Right lobe of liver (tissue), 6 donors: ENCODE measurements around the gene TMEM51. TPM values are rescaled to one million over a fixed set of nuclear protein-coding genes. Genes with fewer than 3 reads are reported as not detected.

Experiments
- ATAC-seq, 4 donors: fragments of 200-7000 bp; cut with Tn5 transposase; one replicate each; pipeline ENCODE4 v1.9.1; 2020; ENCODE audit warnings: mild to moderate bottlenecking in 4 of 4, moderate library complexity in 4 of 4
- DNase-seq, 3 donors: peaks; one replicate each; pipeline ENCODE4 v3.0.0-alpha.2; 2020
- H3K27ac ChIP-seq, 3 donors: fragments of 200-600 bp; one replicate each; pipeline ENCODE4 v1.8.0; 2022
- H3K27me3 ChIP-seq, 2 donors: fragments of 200-600 bp; one replicate each; pipeline ENCODE4 v1.8.0; 2022
- H3K36me3 ChIP-seq, 4 donors: fragments of 200-600 bp; sonication (generic) in 1 of 4; one replicate each; pipeline versions ENCODE4 v1.5.1 to v1.8.0; 2017 to 2022; ENCODE audit warnings: control low read depth in 1 of 4
- H3K4me1 ChIP-seq, 4 donors: fragments of 200-600 bp; sonication (generic) in 1 of 4; one replicate each; pipeline versions ENCODE4 v1.5.1 to v1.8.0; 2017 to 2022; ENCODE audit warnings: control low read depth in 1 of 4
- H3K4me3 ChIP-seq, 3 donors: fragments of 200-600 bp; one replicate each; pipeline ENCODE4 v1.8.0; 2022
- H3K9me3 ChIP-seq, 4 donors: fragments of 200-600 bp; sonication (generic) in 1 of 4; one replicate each; pipeline versions ENCODE4 v1.5.1 to v1.8.0; 2017 to 2022; ENCODE audit warnings: control low read depth in 1 of 4
- CTCF ChIP-seq, 4 donors: fragments of 200-600 bp in 3 of 4; fragments of 450-650 bp in 1 of 4; IDR thresholded peaks; one replicate each; pipeline versions ENCODE4 v1.5.1 to v1.8.0; 2016 to 2022; ENCODE audit warnings: antibody characterized with exemption in 4 of 4, mild to moderate bottlenecking in 2 of 4
- POLR2A ChIP-seq: fragments of 450-650 bp; IDR thresholded peaks from one replicate; pipeline ENCODE4 v1.6.1; 2017; ENCODE audit warnings: antibody characterized with exemption, mild to moderate bottlenecking
- WGBS: methylation state at CpG from one replicate; pipeline ENCODE4 v1.1.6; 2018; ENCODE audit warnings: low coverage, low lambda C conversion rate; ENCODE audit not compliant: insufficient coverage; ENCODE audit errors: missing lambda C conversion rate; 5-methylcytosine and 5-hydroxymethylcytosine counted together
- intact Hi-C, 2 donors: fragments of 100-400 bp; cut with DNase I; formaldehyde crosslinking; loops; one replicate each; pipeline versions ENCODE4 v1.11.2 to v1.14.1; 2022
- total RNA-seq, 6 experiments: library from RNA; depleted of rRNA in 2 of 6; stranded (reverse); fragments of >200 nt in 2 of 6; fragmentation: NEBNext Ultra II Directional in 3 of 6; extraction: Animal tissue kit (Norgen Biotek cat#: 25700) in 3 of 6; gene quantifications; one replicate each; pipeline versions ENCODE4 v1.1.0 to v1.2.4, GENCODE V29; 2016 to 2023
- donor health status: DM: no; HTN: yes; CAD: no.
- donor health status: DM: no; HTN: no; CAD: no.
- donor health status: DM: no; HTN: no; CAD: no.
- donor health status: DM: no; HTN: yes; CAD: no.
- donor health status: DM: no; HTN: yes; CAD: no.

TMEM51 gene
- total RNA-seq, 6 experiments from 2014 or later, result 1.3 to 5.4 (median 1.9) TPM

GRCh38 chr1:15123270-15123669, 30.3 kb upstream of the TMEM51 start:
- H3K4me1 ChIP-seq, result no peaks in the 10 kb centered on the region
- H3K4me3 ChIP-seq, result no peak overlapping the region
- DNase-seq (no peak), ATAC-seq (no peak)
- TF ChIP-seq CTCF (IDR thresholded peaks at IDR 0.05), result no peak
- no peak for TF ChIP-seq POLR2A
- intact Hi-C loops, result loop anchor here in 1 of 2 donors (10.0 kb wide), 2 partner anchors 152 to 182 kb away; no protein-coding TSS in a partner anchor
- H3K36me3 ChIP-seq, result no peaks in the 10 kb centered on the region
- no peaks in the 10 kb centered on the region for H3K27me3 ChIP-seq
- no peak overlapping the region for H3K27ac ChIP-seq
- no peaks in the 10 kb centered on the region for H3K9me3 ChIP-seq
- WGBS, result 73% methylated on average over 2 of the region's 5 CpGs

- TF ChIP-seq POLR2A (no peak), CTCF (IDR thresholded peaks at IDR 0.05) (no peak)
- no peaks in the 10 kb centered on the region for H3K27me3 ChIP-seq
- no peak for ATAC-seq
- 40% methylated on average over 1 of the region's 9 CpGs for WGBS
- no peaks in the 10 kb centered on the region for H3K4me1 ChIP-seq
- no peak overlapping the region for H3K27ac ChIP-seq
- intact Hi-C loops, result loop anchor here in 1 of 2 donors (10.0 kb wide), 2 partner anchors 151 to 181 kb away; no protein-coding TSS in a partner anchor
- no peak for DNase-seq
- no peaks in the 10 kb centered on the region for H3K9me3 ChIP-seq
- H3K36me3 ChIP-seq, result no peaks in the 10 kb centered on the region
- H3K4me3 ChIP-seq, result no peak overlapping the region
These were observed 29.6 kb upstream of the TMEM51 start for GRCh38 chr1:15123925-15124324.

- H3K9me3 ChIP-seq, result no peaks in the 10 kb centered on the region
- H3K4me3 ChIP-seq, result no peak overlapping the region
- H3K4me1 ChIP-seq, result no peaks in the 10 kb centered on the region
- H3K27ac ChIP-seq, result no peak overlapping the region
- ATAC-seq (no peak), DNase-seq (no peak)
- WGBS, result 70% methylated on average over 2 of the region's 25 CpGs
- no peaks in the 10 kb centered on the region for H3K36me3 ChIP-seq
- intact Hi-C loops, result loop anchor here (5.0 to 10.0 kb wide), 3 partner anchors 150 to 180 kb away; no protein-coding TSS in a partner anchor
- TF ChIP-seq POLR2A, result no peak
- no peak for TF ChIP-seq CTCF (IDR thresholded peaks at IDR 0.05)
- H3K27me3 ChIP-seq, result no peaks in the 10 kb centered on the region
These were observed 29.0 kb upstream of the TMEM51 start for GRCh38 chr1:15124362-15125100.

- Histone ChIP-seq H3K4me3 (no peak overlapping the region), H3K27ac (no peak overlapping the region), H3K27me3 (no peaks in the 10 kb centered on the region), H3K4me1 (no peaks in the 10 kb centered on the region), H3K9me3 (no peaks in the 10 kb centered on the region), H3K36me3 (no peaks in the 10 kb centered on the region)
- no peak for ATAC-seq
- no peak for TF ChIP-seq CTCF (IDR thresholded peaks at IDR 0.05)
- TF ChIP-seq POLR2A, result no peak
- no peak for DNase-seq
- intact Hi-C loops, result loop anchor here (5.0 to 10.0 kb wide), 3 partner anchors 150 to 180 kb away; no protein-coding TSS in a partner anchor
- 84% methylated on average over 4 of the region's 7 CpGs for WGBS
These were observed 28.3 kb upstream of the TMEM51 start for GRCh38 chr1:15125101-15125745.
